GM13976 (cell line): ENCODE data around the gene BCAN.

Experiments
- DNase-seq: peaks from one replicate; pipeline ENCODE4 v3.0.0; 2012; ENCODE audit warnings: low spot score
- in situ Hi-C: fragments of 300-500 bp; cut with MboI; formaldehyde crosslinking; loops from one replicate; pipeline ENCODE4 v1.12.0; 2022; ENCODE audit warnings: low sequenced_read_pairs, mixed read lengths, inconsistent platforms; ENCODE audit not compliant: unreplicated experiment
- TF ChIP-seq, protein P1 (sequence below): IDR thresholded peaks from 2 replicates; pipeline ENCODE4 v1.5.1; 2012; ENCODE audit warnings: borderline replicate concordance, mild to moderate bottlenecking; ENCODE audit not compliant: insufficient read depth; ENCODE audit errors: extremely low read depth, missing control alignments, control extremely low read depth

The BCAN gene

DNA sequence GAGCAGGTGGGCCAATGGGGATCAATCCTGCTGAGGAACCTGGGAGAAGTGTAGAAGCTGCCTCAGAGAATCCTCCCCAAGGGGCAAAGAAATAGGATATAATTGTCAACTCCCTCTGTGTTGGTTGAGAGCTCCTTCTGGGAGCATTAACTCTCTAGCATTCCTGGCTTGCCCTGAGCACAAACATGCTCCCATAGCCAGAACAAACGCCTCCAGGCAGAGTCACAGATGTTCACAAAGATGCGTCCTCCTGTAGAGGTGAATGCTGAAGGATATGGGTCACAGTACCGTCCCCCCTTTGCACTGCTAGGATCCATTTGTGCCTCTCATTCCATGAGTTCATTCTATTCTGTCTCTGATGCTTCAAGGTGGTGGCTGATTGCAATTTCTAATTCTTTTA, 9.6 kb upstream of the BCAN start:
- no peak for DNase-seq
- TF ChIP-seq, protein P1, sequence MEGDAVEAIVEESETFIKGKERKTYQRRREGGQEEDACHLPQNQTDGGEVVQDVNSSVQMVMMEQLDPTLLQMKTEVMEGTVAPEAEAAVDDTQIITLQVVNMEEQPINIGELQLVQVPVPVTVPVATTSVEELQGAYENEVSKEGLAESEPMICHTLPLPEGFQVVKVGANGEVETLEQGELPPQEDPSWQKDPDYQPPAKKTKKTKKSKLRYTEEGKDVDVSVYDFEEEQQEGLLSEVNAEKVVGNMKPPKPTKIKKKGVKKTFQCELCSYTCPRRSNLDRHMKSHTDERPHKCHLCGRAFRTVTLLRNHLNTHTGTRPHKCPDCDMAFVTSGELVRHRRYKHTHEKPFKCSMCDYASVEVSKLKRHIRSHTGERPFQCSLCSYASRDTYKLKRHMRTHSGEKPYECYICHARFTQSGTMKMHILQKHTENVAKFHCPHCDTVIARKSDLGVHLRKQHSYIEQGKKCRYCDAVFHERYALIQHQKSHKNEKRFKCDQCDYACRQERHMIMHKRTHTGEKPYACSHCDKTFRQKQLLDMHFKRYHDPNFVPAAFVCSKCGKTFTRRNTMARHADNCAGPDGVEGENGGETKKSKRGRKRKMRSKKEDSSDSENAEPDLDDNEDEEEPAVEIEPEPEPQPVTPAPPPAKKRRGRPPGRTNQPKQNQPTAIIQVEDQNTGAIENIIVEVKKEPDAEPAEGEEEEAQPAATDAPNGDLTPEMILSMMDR = no peak
- in situ Hi-C loops = no loop called here

DNA sequence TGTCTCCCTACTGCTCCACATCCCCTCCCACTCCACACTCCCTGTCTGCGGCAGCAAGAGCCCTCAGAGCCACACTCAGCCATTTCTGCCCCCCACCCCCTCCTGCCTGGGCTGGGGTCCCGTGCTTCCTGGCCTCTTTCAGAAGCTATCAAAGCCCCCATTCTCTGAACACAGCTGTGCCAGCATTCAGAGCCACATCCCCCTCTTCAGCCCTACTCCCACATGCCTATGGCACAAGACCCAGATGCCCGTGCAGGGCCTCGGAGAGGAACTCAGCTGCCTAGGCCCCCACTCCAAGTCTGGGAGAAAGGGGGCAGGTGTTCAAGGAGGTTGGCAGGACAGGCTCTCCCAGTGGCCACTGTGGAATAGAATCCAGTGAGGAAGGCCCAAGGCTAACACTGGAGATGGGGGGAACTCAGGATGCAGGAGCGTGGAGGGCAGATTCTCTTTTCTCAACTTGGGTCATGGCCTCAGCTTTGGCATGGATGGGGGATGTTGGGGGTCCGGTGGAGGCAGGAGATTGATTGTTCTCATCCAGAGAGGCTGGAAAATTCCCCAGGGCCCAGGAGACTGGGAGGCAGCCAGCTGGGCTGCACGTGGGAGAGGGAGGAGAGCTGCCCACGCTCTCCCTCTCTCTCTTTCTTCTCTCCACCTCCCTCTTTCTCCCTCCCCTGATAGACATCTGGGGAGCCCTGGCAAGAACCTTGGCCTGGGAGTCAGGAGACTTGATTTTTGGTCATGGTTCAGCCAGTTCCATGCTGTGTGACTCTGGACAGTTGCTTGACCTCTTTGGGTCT, 3.5 kb upstream of the BCAN start:
- no peak for DNase-seq
- in situ Hi-C loops = no loop called here
- TF ChIP-seq, protein P1 = no peak

- TF ChIP-seq, protein P1 = no peak
- in situ Hi-C loops = no loop called here
- no peak for DNase-seq
Measured at GRCh38 chr1:156639601-156640101, 2.3 kb upstream of the BCAN start.

DNA sequence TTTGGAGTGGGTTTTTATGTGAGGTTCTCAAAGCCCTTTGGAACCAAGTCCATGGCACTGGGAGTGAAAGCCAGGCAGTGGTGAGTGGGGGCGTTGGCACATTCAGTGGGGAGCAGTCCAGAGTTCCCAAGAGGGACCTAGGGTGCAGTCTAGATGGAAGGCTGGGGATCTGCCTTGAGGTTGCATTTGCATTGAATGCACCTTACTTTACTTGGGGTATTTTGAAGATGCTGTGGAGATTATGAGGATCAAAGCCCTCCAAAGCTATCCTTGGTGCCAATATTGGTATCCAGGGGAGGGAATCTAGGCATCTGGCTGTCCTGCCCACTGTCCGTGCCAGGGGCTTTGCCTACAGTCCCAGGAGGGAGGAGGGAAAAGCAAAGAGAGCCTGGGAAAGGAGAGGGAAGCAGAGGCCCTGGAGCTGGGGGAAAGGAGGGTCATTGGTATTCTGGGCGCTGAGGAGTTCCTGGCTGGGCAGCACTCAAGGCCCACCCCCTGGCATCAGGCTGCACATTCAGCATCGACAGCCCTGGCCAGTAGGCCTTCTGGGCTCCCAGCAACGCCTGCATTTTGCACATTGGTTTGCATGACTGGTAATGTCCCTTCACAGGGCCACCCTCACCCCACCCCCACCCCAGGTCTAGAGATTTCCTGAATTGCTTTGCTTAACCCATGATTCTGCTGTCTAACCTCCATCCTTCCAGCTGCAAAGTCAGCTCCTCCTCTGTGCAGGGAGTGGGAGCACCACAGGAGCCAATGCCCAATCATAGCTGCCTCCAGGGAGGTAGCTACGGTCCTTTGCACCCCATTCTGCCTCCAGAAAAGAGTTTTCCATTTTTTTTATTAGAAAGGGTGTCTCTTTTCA, 843 bp upstream of the BCAN start:
- DNase-seq = no peak
- TF ChIP-seq, protein P1 = no peak
- in situ Hi-C loops = no loop called here

DNA sequence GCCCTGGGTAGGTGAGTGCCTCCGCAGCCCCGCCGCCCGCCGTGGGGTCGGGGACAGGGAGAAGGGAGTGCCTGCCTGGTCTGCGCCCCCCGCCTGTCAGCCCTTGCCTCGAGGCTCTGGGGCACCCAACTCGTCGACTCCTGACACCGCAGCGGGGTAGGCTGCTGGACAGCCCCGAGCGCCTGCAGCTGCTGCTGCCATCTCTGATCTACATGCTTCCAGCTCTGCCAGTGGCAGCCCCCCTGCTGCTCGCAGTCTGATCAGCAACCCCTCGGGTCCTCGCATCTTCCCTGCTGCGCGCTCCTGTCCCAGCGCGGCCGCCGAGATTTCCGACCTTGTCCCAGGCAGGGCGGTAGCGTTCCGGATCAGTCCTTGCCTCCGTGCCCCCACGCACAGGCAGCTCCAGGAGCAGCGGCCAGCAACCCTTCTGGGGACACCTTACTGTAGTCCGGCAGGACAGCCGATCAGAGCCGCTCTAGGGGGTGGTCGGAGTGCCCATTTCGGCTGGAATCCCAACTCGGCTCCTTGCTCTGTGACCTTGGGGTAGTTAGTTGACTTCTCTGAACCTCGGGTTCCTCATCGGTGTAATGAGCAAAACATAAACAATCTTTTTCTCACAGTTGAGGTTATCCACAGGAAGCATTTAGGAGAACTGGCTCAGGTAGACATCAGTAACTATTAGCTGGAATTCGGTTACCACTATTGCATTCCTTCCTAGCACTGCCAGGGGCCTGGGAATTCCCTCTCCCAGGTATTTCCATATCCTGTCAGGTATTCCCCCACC, 540 bp downstream of the BCAN start:
- in situ Hi-C loops = no loop called here
- no peak for DNase-seq
- TF ChIP-seq, protein P1 = no peak
